WERI-Rb-1 (cell line): Measurements from ENCODE around the gene SOX15.

Experiments
- DNase-seq: peaks from one replicate; pipeline ENCODE4 v3.0.0-alpha.2; 2020
- H3K27ac ChIP-seq: fragments of 250-450 bp; sonication (Bioruptor Pico); 2 replicates; pipeline ENCODE4 v1.5.1; 2020; ENCODE audit warnings: mild to moderate bottlenecking, moderate library complexity
- H3K27me3 ChIP-seq: fragments of 250-450 bp; sonication (Bioruptor Pico); 2 replicates; pipeline ENCODE4 v1.5.1; 2021; ENCODE audit warnings: mild to moderate bottlenecking, low read depth, moderate library complexity; ENCODE audit not compliant: insufficient read depth, severe bottlenecking
- H3K36me3 ChIP-seq: fragments of 250-450 bp; sonication (Bioruptor Pico); 2 replicates; pipeline ENCODE4 v1.5.1; 2020; ENCODE audit warnings: mild to moderate bottlenecking, moderate library complexity
- H3K4me3 ChIP-seq: 2 replicates; pipeline ENCODE4 v1.5.1; 2011; ENCODE audit warnings: low read depth, mild to moderate bottlenecking, control low read depth, low read length
- H3K9me3 ChIP-seq: fragments of 250-450 bp; sonication (Bioruptor Pico); 2 replicates; pipeline ENCODE4 v1.5.1; 2021; ENCODE audit warnings: mild to moderate bottlenecking, moderate library complexity; ENCODE audit not compliant: severe bottlenecking
- CTCF ChIP-seq: IDR thresholded peaks from 2 replicates; pipeline ENCODE4 v1.5.1; 2011; ENCODE audit warnings: low read depth, mild to moderate bottlenecking, control low read depth, inconsistent platforms, low read length

SOX15 gene

GRCh38 chr17:7593296-7593695 lies 3.4 kb upstream of the SOX15 start:
- no peak for DNase-seq
- Histone ChIP-seq H3K36me3 (peaks cover 71% of the 10 kb centered on the region), H3K27ac (no peak overlapping the region), H3K27me3 (no peaks in the 10 kb centered on the region), H3K9me3 (no peaks in the 10 kb centered on the region), H3K4me3 (no peak overlapping the region)
- TF ChIP-seq CTCF = no peak

GRCh38 chr17:7592422-7593021 lies 2.6 kb upstream of the SOX15 start:
- no peak for DNase-seq

GRCh38 chr17:7591596-7591995 lies 1.7 kb upstream of the SOX15 start:
- no peak overlapping the region for H3K4me3 ChIP-seq
- H3K27ac ChIP-seq = peak overlapping the region; percentile 78
- peaks cover 74% of the 10 kb centered on the region for H3K36me3 ChIP-seq

More at GRCh38 chr17:7592422-7593021, 2.6 kb upstream of the SOX15 start:
- Histone ChIP-seq H3K4me3 (no peak overlapping the region), H3K27ac (no peak overlapping the region; the same call in 1 of the 2 replicates), H3K9me3 (no peaks in the 10 kb centered on the region), H3K27me3 (no peaks in the 10 kb centered on the region), H3K36me3 (peaks cover 74% of the 10 kb centered on the region)
- no peak for TF ChIP-seq CTCF

GRCh38 chr17:7590743-7591142 lies 849 bp upstream of the SOX15 start:
- peak; percentile 94 for DNase-seq
- Histone ChIP-seq H3K4me3 (no peak overlapping the region), H3K27me3 (no peaks in the 10 kb centered on the region), H3K36me3 (peaks cover 68% of the 10 kb centered on the region), H3K27ac (peak overlapping the region; percentile 78), H3K9me3 (no peaks in the 10 kb centered on the region)
- TF ChIP-seq CTCF = no peak

More at GRCh38 chr17:7591596-7591995, 1.7 kb upstream of the SOX15 start:
- Histone ChIP-seq H3K27me3 (no peaks in the 10 kb centered on the region), H3K9me3 (no peaks in the 10 kb centered on the region)
- DNase-seq = no peak
- no peak for TF ChIP-seq CTCF

GRCh38 chr17:7589204-7589868 lies 558 bp downstream of the SOX15 start:
- peaks cover 55% of the 10 kb centered on the region for H3K36me3 ChIP-seq
- peak overlapping the region; percentile 48 for H3K27ac ChIP-seq
- DNase-seq = peak; percentile 90

More at GRCh38 chr17:7589204-7589868, 558 bp downstream of the SOX15 start:
- Histone ChIP-seq H3K4me3 (peak overlapping the region; percentile 34), H3K9me3 (no peaks in the 10 kb centered on the region), H3K27me3 (no peaks in the 10 kb centered on the region)
- peak; percentile 93 for TF ChIP-seq CTCF
